ENCODE measurements around the gene ZBTB7C.

ZBTB7C gene

DNA sequence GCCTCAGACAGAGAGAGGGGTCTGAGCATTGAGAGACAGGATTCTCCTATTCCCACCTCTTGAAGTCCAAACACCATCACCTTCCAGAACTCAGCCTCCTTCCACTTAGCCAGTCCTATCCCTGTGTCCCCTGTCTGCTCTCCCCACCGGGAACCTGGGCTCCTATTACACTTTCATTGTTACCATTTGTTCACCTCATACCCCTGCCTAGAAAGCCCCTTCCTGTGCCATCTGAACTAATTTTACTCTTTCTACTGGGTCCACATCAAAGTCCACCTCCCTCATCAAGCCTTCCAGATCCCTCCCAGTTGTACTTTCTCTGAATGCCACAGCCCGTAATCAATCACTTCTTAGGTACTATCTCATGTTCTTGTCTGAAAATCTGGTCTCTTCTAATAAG lies 220.6 kb downstream of the ZBTB7C start:
- DNase-seq: no peak

- DNase-seq: no peak
These were observed 222.3 kb downstream of the ZBTB7C start for GRCh38 chr18:48186861-48187260.

- no peak for DNase-seq
These were observed 222.9 kb downstream of the ZBTB7C start for GRCh38 chr18:48186131-48186766.

DNA sequence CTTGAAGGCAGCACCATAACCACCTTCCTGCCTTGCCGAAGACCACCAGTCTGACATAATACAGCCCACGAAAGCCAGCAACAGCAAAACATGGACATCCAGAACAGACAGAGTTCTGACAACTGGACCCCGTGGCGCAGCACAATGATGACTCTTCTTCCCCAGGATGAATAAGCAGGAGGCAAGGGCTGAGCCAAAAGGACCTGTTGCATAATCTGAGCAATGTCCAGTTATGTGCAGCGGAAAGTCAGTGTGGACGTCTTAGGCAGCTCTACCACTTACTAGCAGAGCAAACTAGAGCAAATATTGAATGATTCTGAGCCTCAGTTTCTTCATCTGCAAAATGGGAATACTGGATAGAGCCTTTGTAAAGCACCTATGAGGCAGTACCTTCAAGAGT lies 225.1 kb downstream of the ZBTB7C start:
- DNase-seq: peak in 1 of 4 experiments; percentile 8

- no peak for DNase-seq
These were observed 225.6 kb downstream of the ZBTB7C start for GRCh38 chr18:48183613-48184012.

DNA sequence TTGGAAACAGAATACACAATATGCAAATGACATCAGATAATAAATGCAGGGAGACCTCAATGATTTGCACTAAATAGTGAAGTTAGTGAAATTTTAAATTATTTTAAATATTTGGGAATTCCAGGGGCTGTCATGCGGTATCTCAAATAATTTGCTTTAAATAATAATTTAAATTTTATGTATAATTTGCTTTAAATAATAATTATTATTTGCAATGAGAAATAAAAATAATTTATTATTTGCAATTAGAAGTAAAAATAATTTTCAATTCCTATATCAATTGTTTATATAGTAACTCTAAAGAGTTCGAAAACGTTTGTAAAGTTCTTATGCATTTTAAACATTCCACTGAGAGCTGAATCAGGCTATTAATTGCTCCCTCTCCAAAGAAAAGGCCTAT lies 226.4 kb downstream of the ZBTB7C start:
- DNase-seq: no peak

DNA sequence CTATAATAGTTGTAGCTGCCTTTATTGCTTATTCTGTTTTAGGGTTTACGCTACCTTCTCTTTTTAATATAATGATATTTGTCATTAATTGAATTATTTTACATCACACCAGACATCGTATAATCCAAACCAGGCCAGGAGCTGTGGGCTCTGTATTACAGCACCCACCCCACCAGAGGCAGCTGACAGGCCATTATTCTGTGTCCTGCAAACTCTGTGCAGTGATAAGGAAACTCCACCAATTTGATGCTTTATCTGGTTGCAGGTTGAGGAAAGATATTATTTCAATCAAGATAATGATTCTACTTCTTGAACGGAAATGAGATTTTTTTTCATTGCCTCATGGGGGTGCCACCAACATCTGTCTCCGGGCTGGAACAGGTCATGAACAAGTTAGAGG lies 227.3 kb downstream of the ZBTB7C start:
- no peak for DNase-seq

DNA sequence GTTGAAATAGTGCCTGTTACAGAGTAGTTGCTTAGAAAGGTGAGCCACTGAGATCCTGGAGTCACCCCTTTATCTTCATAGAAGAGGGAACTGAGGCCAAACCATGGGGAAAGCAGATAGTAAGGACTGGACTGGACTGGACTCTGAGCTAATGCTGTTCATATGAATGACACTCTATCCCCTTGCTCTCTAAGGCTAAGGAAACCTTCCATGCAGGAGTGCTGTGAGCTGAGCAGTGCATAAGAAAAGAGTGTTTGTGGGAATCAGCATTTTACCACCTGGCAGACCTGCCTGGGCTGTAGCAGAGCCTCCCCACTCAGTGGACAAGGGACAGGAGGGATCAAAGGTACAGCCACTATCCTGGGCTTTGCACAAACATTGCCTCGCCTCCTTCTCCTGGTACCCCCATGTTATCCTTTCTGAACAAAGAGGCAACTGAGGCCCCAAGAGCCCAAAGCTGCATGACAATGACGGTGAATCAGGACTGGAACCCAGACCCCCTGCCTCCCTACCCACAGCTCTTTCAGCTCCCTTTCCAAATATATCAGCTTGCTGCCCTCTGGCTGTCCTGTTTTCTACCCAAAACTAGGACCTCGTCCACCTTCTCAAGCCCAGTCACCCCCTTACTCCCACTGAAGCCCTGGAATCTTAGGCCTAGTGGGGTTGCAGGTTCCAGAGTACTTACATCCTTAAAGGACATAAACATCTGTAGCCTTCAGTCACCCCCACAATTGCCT lies 227.9 kb downstream of the ZBTB7C start:
- no peak for DNase-seq

DNA sequence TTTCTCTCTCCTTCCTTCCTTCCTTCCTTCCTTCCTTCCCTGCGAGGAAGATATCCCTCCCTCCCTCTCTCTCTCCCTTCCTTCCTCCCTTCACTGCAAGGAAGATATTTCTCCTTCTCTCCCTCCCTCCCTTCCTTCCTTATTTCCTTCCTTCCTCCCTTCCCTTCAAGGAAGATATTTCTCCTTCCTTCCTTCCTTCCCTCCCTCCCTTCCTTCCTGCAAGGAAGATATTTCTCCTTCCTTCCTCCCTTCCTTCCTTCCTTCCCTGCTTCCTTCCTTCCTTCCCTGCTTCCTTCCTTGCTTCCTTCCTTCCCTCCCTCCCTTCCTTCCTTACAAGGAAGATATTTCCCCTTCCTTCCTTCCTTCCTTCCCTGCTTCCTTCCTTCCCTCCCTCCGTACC lies 229.5 kb downstream of the ZBTB7C start:
- no peak for DNase-seq

DNA sequence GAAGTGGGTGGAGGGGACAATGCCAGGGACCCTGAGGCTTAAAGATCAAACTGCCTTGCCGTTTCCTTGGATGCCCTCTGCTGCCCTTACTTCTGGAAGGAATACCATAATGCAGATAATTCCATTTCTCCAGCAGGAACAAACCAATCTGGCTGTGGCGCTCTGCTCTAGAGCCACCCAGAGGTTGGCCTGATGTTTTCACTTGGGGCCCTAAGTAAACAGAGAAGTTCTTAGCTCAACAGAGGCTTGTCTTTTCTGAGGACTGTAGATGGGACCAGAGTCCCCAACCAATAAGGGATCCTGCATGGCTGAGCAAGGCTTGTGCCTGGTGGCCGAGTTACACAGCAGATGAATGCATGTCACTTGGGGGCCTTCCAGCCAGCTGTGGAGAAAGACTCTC lies 230.2 kb downstream of the ZBTB7C start:
- no peak for DNase-seq

DNA sequence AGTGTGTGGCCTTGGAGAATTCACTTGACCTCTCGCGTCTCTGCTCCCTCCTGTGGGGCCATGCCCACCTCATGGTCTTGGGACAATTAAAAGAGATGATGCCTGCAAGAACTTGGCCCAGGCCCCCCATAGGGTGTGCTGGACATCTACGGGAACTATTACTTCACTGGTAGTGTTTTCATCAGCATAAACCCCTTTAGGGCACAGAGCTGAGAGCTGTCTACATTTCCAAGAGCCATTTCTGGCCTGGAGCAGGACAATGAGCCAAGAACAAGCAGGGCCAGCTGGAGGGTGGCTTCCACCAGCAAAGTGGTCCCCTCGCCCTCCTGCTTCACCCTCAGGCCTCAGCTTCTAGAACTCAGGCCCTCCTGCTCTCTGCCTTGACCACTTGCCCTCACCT lies 232.3 kb downstream of the ZBTB7C start:
- no peak for DNase-seq

- no peak for DNase-seq
These were observed 235.6 kb downstream of the ZBTB7C start for GRCh38 chr18:48173557-48173956.

DNA sequence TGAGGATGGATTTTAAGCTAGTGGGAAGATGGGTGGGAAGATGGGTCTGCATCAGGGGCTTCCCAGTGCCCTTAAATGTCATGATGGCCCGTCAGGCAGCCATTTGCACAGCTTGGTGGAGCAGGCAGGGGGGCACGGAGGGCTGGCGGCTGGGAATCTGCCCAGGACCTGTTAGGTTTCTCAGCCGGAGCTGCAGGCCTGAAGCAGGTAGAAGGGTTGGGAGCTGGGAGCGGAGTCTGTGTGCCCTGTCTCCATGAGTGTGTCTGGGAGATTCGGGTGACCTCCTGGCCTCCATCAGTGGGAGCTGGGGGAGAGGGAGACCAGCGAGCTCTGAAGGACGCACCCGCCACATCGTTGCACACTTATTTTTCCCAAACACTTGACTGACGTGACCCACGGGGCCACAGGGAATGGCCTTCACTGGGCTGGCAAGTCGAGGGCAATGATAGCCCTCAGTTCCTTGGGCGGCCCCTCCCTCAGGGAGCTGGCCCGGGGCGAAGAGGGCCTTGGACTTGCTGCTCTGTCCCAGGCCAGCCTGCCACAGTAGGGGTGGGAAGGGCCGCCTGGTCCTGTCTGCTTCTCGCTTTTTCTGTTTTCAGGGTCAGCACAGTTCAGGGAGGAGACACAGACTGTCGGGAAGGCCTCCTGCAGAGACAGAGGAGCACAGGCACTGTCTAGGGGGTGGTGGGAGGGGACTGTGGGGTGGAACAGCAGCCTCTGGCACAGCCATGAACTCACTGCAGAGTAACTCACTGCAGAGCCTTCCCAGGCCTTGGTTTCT lies 236.8 kb downstream of the ZBTB7C start:
- DNase-seq: no peak

- no peak for DNase-seq
These were observed 237.5 kb downstream of the ZBTB7C start for GRCh38 chr18:48171490-48172188.

DNA sequence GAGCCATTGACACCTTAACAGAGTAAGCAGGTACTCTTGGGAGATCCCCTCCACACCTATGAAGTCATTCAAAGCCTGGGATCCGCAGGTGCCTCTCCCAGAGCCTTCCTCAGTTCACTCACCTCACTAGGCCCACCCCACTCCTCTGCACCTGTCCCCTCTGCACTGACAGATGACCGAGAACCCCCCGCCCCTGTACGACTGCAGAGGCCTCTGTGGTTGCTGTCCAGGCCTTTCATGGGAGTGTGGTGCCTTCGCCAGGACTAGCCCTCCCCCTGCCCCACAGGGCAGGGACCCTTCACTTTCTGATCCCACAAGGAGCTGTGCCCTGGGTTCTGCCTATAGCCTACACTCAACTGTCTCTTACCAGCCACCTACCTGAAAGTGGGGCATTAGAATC lies 238.5 kb downstream of the ZBTB7C start:
- no peak for DNase-seq

GRCh38 chr18:48168861-48169260 lies 240.3 kb downstream of the ZBTB7C start:
- DNase-seq: no peak

GRCh38 chr18:48167897-48168253 lies 241.3 kb downstream of the ZBTB7C start:
- DNase-seq: no peak

GRCh38 chr18:48166336-48166875 lies 242.8 kb downstream of the ZBTB7C start:
- DNase-seq: no peak

DNA sequence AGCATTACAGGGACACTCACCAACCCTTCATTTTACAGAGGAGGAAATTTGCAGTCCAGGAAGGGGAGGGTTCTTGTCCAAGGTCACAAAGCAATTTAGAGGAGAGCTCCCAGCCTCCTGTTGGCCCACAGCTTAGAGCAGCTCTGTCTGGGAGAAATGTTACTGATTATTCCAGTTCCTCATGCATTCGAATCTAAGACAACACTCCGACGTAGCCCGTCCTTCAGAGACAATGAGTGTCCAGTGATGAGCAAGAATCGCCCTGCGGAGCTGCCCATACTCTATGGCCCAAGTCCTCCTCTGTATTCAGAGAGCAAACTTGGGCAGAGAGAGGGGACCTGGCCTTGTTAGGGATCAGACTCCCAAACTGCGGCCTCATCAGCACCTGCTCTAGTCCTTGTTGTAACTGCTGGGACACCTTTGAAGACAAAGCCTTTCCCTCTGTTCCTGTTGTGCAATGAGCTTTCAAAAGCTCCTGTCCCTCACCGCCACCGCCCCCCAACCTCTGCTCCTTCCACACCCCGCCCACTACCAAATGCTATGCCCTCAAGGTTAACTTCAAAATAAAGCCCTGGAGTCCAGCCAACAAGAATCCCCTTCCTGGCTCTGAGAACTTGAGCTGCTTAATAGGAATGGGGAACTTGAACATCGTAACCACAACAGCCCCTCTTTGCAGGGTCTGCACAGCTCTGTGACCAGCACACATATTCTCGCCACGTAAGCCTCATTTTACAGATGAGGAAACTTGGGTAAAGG lies 243.9 kb downstream of the ZBTB7C start:
- peak; percentile 31 to 58 (median 52) for DNase-seq

GRCh38 chr18:48164701-48165100 lies 244.5 kb downstream of the ZBTB7C start:
- DNase-seq: no peak

DNA sequence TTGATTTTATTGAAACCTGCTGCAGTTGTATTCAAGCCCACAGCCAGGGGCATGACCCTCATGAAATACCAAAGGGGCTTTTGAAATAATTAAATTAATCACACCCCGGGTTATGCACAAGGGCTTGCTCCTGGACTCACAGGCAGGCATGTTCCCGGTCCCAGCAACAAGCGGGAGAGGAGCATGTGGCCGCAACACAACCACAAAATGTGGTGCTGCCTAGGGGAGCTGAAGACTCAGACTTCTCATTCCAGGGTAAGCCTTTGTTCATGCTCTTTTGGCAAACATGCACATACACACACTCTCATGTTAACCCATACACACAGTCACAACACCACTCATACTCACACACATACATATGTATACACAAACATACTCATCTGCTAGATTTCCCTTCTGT lies 245.1 kb downstream of the ZBTB7C start:
- no peak for DNase-seq

DNA sequence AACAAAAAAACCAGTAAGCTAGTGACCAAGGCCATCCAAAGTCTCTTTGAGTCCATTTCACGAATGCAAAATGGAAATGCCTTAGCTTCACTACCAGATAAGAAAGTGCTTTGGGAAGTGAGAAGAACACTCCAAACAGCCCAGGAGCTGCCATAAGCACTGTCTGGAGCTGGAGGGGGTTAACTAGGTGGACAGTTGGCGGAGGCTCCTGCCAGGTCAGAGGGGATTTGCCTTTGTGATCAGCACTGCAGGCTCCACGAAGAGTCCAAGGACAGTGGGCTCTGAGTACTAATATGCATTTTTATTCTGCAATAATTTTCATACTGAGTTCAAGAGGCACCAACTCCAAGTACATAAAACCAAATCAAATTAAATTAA lies 245.5 kb downstream of the ZBTB7C start:
- no peak for DNase-seq
